NK-92 treated with Interleukin-12 subunit alpha and Interleukin-12 subunit beta, amount 100 ng/mL, for 24 hours (cell line): Measurements from ENCODE around the gene DNAJB1.
A peak's percentile ranks its signal among the peaks of the same experiment; 100 is the strongest.
"Not testable (repeated sequence)": the region's sequence is repeated elsewhere in the genome, so short reads cannot be mapped to it uniquely, and the experiment has no call there.

Experiments
- DNase-seq: peaks from one replicate; lab custom pipeline; 2025; lab: John Stamatoyannopoulos, UW

The DNAJB1 gene

GRCh38 chr19:14553042-14553938 is 35.1 kb upstream of the DNAJB1 start:
- DNase-seq = no peak

GRCh38 chr19:14552006-14552360 is 33.8 kb upstream of the DNAJB1 start:
- not testable (repeated sequence) for DNase-seq

GRCh38 chr19:14551134-14552005 is 33.2 kb upstream of the DNAJB1 start:
- DNase-seq = not testable (repeated sequence)

GRCh38 chr19:14550201-14550754 is 32.1 kb upstream of the DNAJB1 start:
- DNase-seq = no peak

GRCh38 chr19:14545716-14546082 is 27.5 kb upstream of the DNAJB1 start:
- DNase-seq = no peak

- DNase-seq = no peak
These were observed 26.9 kb upstream of the DNAJB1 start for GRCh38 chr19:14544977-14545715.

GRCh38 chr19:14544047-14544446 is 25.9 kb upstream of the DNAJB1 start:
- DNase-seq = no peak

- DNase-seq = no peak
These were observed 24.6 kb upstream of the DNAJB1 start for GRCh38 chr19:14542711-14543328.

- not testable (repeated sequence) for DNase-seq
These were observed 23.8 kb upstream of the DNAJB1 start for GRCh38 chr19:14541979-14542378.

GRCh38 chr19:14540741-14541525 is 22.7 kb upstream of the DNAJB1 start:
- DNase-seq = no peak

GRCh38 chr19:14536926-14537692 is 18.9 kb upstream of the DNAJB1 start:
- no peak for DNase-seq

- no peak for DNase-seq
These were observed 15.3 kb upstream of the DNAJB1 start for GRCh38 chr19:14533450-14533849.

- no peak for DNase-seq
These were observed 12.3 kb upstream of the DNAJB1 start for GRCh38 chr19:14530506-14530905.

GRCh38 chr19:14530005-14530348 is 11.8 kb upstream of the DNAJB1 start:
- no peak for DNase-seq

- DNase-seq = peak; percentile 100
These were observed 11.2 kb upstream of the DNAJB1 start, which contains the start of gene TECR for GRCh38 chr19:14529254-14530004. TECR (plus strand) TSS chr19:14529594; CDS start chr19:14529697, 103 bp downstream.

- no peak for DNase-seq
These were observed 10.4 kb upstream of the DNAJB1 start for GRCh38 chr19:14528419-14529253.

GRCh38 chr19:14526423-14526822 is 8.2 kb upstream of the DNAJB1 start:
- DNase-seq = no peak

- DNase-seq = no peak
These were observed 7.5 kb upstream of the DNAJB1 start for GRCh38 chr19:14525729-14526128.
